ENCODE data around the gene CCND1.
"Not testable (repeated sequence)": the region's sequence is repeated elsewhere in the genome, so short reads cannot be mapped to it uniquely, and the experiment has no call there.

The CCND1 gene

GRCh38 chr11:69617682-69618081 lies 23.3 kb upstream of the CCND1 start:
- no peak for TF ChIP-seq CTCF (IDR thresholded peaks at IDR 0.05; ENCODE audit: insufficient read depth, low read depth, low read length, missing control alignments)
- no peak overlapping the region for H3K4me3 ChIP-seq (ENCODE audit: low read depth, low read length)
- DNase-seq (ENCODE audit: low read depth), result no peak

GRCh38 chr11:69618237-69618636 lies 22.7 kb upstream of the CCND1 start:
- no peak for DNase-seq (ENCODE audit: low read depth)
- no peak overlapping the region for H3K4me3 ChIP-seq (ENCODE audit: low read depth, low read length)
- TF ChIP-seq CTCF (IDR thresholded peaks at IDR 0.05; ENCODE audit: insufficient read depth, low read depth, low read length, missing control alignments), result no peak

- DNase-seq (ENCODE audit: low read depth), result no peak
- H3K4me3 ChIP-seq (ENCODE audit: low read depth, low read length), result no peak overlapping the region
- TF ChIP-seq CTCF (IDR thresholded peaks at IDR 0.05; ENCODE audit: insufficient read depth, low read depth, low read length, missing control alignments), result no peak
These were observed 20.2 kb upstream of the CCND1 start for GRCh38 chr11:69620683-69621290.

- DNase-seq (ENCODE audit: low read depth); H3K4me3 ChIP-seq (ENCODE audit: low read depth, low read length): not testable (repeated sequence)
These were observed 18.8 kb upstream of the CCND1 start for GRCh38 chr11:69622097-69622681.

GRCh38 chr11:69624293-69624692 lies 16.7 kb upstream of the CCND1 start:
- H3K4me3 ChIP-seq (ENCODE audit: low read depth, low read length), result no peak overlapping the region
- DNase-seq (ENCODE audit: low read depth), result no peak
- no peak for TF ChIP-seq CTCF (IDR thresholded peaks at IDR 0.05; ENCODE audit: insufficient read depth, low read depth, low read length, missing control alignments)

GRCh38 chr11:69625476-69625875 lies 15.5 kb upstream of the CCND1 start:
- H3K4me3 ChIP-seq (ENCODE audit: low read depth, low read length), result no peak overlapping the region
- no peak for TF ChIP-seq CTCF (IDR thresholded peaks at IDR 0.05; ENCODE audit: insufficient read depth, low read depth, low read length, missing control alignments)
- no peak for DNase-seq (ENCODE audit: low read depth)

GRCh38 chr11:69627551-69627950 lies 13.4 kb upstream of the CCND1 start:
- no peak for TF ChIP-seq CTCF (IDR thresholded peaks at IDR 0.05; ENCODE audit: insufficient read depth, low read depth, low read length, missing control alignments)
- DNase-seq (ENCODE audit: low read depth), result no peak
- no peak overlapping the region for H3K4me3 ChIP-seq (ENCODE audit: low read depth, low read length)
